Trophoblast cell (in vitro differentiated cells and primary cell): ENCODE measurements around the gene PIK3CG. TPM values are rescaled to one million over a fixed set of nuclear protein-coding genes. Genes with fewer than 3 reads are reported as not detected.

Source experiments
- DNase-seq, 2 donors: peaks; one replicate each; pipeline ENCODE4 v3.0.0-alpha.2; 2016
- H2AFZ ChIP-seq: 2 replicates; pipeline ENCODE4 v1.6.1; 2013; ENCODE audit warnings: low read length, moderate library complexity, mild to moderate bottlenecking; ENCODE audit not compliant: insufficient read depth, poor library complexity
- H2AK5ac ChIP-seq: 2 replicates; pipeline ENCODE4 v1.6.1; 2013; ENCODE audit warnings: mild to moderate bottlenecking, low read length
- H2BK120ac ChIP-seq: 2 replicates; pipeline ENCODE4 v1.6.1; 2013; ENCODE audit warnings: low read length, mild to moderate bottlenecking, moderate library complexity; ENCODE audit not compliant: insufficient read depth, poor library complexity
- H2BK12ac ChIP-seq: 2 replicates; pipeline ENCODE4 v1.6.1; 2013; ENCODE audit warnings: mild to moderate bottlenecking, low read length, moderate library complexity
- H2BK5ac ChIP-seq: 2 replicates; pipeline ENCODE4 v1.6.1; 2013; ENCODE audit warnings: low read length, low read depth, moderate library complexity, mild to moderate bottlenecking; ENCODE audit not compliant: poor library complexity
- H3K14ac ChIP-seq: 2 replicates; pipeline ENCODE4 v1.6.1; 2013; ENCODE audit warnings: mild to moderate bottlenecking, low read length
- H3K18ac ChIP-seq: 2 replicates; pipeline ENCODE4 v1.6.1; 2013; ENCODE audit warnings: mild to moderate bottlenecking, low read length
- H3K23ac ChIP-seq: 2 replicates; pipeline ENCODE4 v1.6.1; 2013; ENCODE audit warnings: low read length
- H3K27ac ChIP-seq: 2 replicates; pipeline ENCODE4 v1.5.1; 2013; ENCODE audit warnings: low read depth, mild to moderate bottlenecking, inconsistent platforms, low read length, moderate library complexity
- H3K27me3 ChIP-seq: 2 replicates; pipeline ENCODE4 v1.6.1; 2013; ENCODE audit warnings: inconsistent platforms, mild to moderate bottlenecking, low read length, moderate library complexity; ENCODE audit not compliant: insufficient read depth
- H3K36me3 ChIP-seq, 2 experiments: 1 replicate in 1 of 2; 2 replicates in 1 of 2; pipeline ENCODE4 v1.6.1; 2013; ENCODE audit warnings: low read length in 2 of 2, mild to moderate bottlenecking in 2 of 2, moderate library complexity in 1 of 2; ENCODE audit not compliant: insufficient read depth in 2 of 2, control insufficient read depth in 1 of 2
- H3K4ac ChIP-seq: 2 replicates; pipeline ENCODE4 v1.6.1; 2013; ENCODE audit warnings: low read depth, mild to moderate bottlenecking, low read length, moderate library complexity
- H3K4me1 ChIP-seq, 2 experiments: 1 replicate in 1 of 2; 2 replicates in 1 of 2; pipeline ENCODE4 v1.6.1; 2013; ENCODE audit warnings: low read length in 2 of 2, mild to moderate bottlenecking in 2 of 2, moderate library complexity in 1 of 2; ENCODE audit not compliant: insufficient read depth in 2 of 2, control insufficient read depth in 1 of 2
- H3K4me2 ChIP-seq: 2 replicates; pipeline ENCODE4 v1.6.1; 2013; ENCODE audit warnings: inconsistent platforms, mild to moderate bottlenecking, low read length, moderate library complexity
- H3K4me3 ChIP-seq: 2 replicates; pipeline ENCODE4 v1.5.1; 2013; ENCODE audit warnings: mild to moderate bottlenecking, low read depth, low read length, inconsistent platforms
- H3K79me1 ChIP-seq: one replicate; pipeline ENCODE4 v1.6.1; 2013; ENCODE audit warnings: low read length
- H3K79me2 ChIP-seq: 2 replicates; pipeline ENCODE4 v1.6.1; 2013; ENCODE audit warnings: low read length, mild to moderate bottlenecking; ENCODE audit not compliant: control insufficient read depth, insufficient read depth, poor library complexity
- H3K9ac ChIP-seq: 2 replicates; pipeline ENCODE4 v1.6.1; 2013; ENCODE audit warnings: mild to moderate bottlenecking, low read length
- H3K9me3 ChIP-seq: 2 replicates; pipeline ENCODE4 v1.6.1; 2013; ENCODE audit warnings: low read depth, mild to moderate bottlenecking, control low read depth, inconsistent platforms, low read length; ENCODE audit not compliant: insufficient read depth
- H4K12ac ChIP-seq: 2 replicates; pipeline ENCODE4 v1.6.1; 2013; ENCODE audit warnings: low read depth, mild to moderate bottlenecking, low read length, moderate library complexity
- H4K8ac ChIP-seq: 2 replicates; pipeline ENCODE4 v1.6.1; 2013; ENCODE audit warnings: low read depth, mild to moderate bottlenecking, low read length, moderate library complexity
- H4K91ac ChIP-seq: one replicate; pipeline ENCODE4 v1.6.1; 2013; ENCODE audit warnings: low read depth, mild to moderate bottlenecking, low read length, moderate library complexity
- WGBS: extraction: QIAGEN DNeasy Blood & Tissue Kit; methylation state at CpG from one replicate; pipeline ENCODE4 v1.1.7; 2013; ENCODE audit warnings: missing lambda C conversion rate; ENCODE audit not compliant: insufficient read length, insufficient coverage; ENCODE audit errors: extremely low coverage; 5-methylcytosine and 5-hydroxymethylcytosine counted together
- polyA plus RNA-seq: library from polyadenylated mRNA; stranded (reverse); fragments of 200-250 nt; gene quantifications from 2 replicates; pipeline ENCODE4 v1.2.3, GENCODE V29; 2013

Gene PIK3CG
- polyA plus RNA-seq: not detected in 2 replicates

GRCh38 chr7:106865130-106866041 lies at the start of gene PIK3CG:
PIK3CG (plus strand) TSS chr7:106865282; CDS start chr7:106867562, 2,280 bp downstream.
- no peak within 1 kb of the TSS for H2BK12ac ChIP-seq
- H3K4me2 ChIP-seq: no peak within 1 kb of the TSS
- H3K23ac ChIP-seq: no peak within 1 kb of the TSS
- no peaks in the 10 kb centered on the region for H3K27me3 ChIP-seq
- WGBS: no CpG with 5 or more reads among the region's 13 CpGs
- H3K4me1 ChIP-seq: no peaks in the 10 kb centered on the region
- no peak within 1 kb of the TSS for H3K4me3 ChIP-seq
- H3K14ac ChIP-seq: no peak within 1 kb of the TSS
- no peak within 1 kb of the TSS for H3K18ac ChIP-seq
- DNase-seq: peak in 1 of 2 donors; percentile 17
- no peak within 1 kb of the TSS for H3K27ac ChIP-seq
- no peaks in the 10 kb centered on the region for H3K36me3 ChIP-seq
- H3K79me2 ChIP-seq: no peaks in the 10 kb centered on the region
- H3K79me1 ChIP-seq: no peaks in the 10 kb centered on the region
- no peak within 1 kb of the TSS for H4K12ac ChIP-seq
- H4K91ac ChIP-seq: no peak within 1 kb of the TSS
- no peak within 1 kb of the TSS for H3K9ac ChIP-seq
- H4K8ac ChIP-seq: no peak within 1 kb of the TSS
- no peak within 1 kb of the TSS for H2BK120ac ChIP-seq
- no peak within 1 kb of the TSS for H2AFZ ChIP-seq
- no peak within 1 kb of the TSS for H2BK5ac ChIP-seq
- H3K9me3 ChIP-seq: peaks cover 14% of the 10 kb centered on the region
- H2AK5ac ChIP-seq: no peak within 1 kb of the TSS
- H3K4ac ChIP-seq: no peak within 1 kb of the TSS

DNA sequence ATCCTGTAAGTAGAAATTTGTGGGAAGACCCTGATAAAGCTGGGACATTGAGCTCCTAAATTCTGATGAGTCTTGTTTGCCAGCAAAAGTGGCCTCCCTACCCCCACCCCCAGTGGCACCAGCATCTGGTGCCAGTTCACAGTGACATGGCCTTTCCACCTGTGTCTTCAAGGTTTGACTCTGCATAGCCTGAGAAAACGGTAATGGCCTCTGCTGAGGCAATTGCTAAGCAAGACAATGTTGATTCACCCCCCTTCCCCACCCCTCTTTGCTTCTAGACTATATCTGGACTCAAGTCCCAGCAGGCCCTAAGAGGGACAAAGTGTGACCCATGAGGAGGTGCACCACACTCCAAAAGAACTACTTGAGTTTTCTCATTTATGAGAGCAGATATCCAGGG lies 48.0 kb upstream of the PIK3CG start:
- WGBS: no CpG with 5 or more reads among the region's 1 CpG

DNA sequence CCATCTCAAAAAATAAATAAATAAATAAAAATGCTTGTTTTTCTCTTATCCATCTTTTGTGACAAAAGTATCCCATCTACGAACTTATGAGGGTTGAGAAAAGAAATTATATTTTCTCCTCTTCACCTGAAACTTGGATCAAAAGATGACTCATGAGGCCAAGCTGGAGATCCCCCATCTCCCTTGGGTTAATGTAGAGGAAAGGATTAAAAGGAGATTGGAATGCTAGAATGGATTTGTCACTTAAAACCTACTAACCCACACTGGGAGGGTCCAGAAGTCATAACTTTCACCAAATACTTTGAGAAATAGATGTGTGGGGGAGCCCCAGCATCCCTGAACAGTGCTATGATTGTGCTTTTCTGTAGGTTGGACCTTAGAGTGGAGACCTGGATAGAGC lies 46.3 kb upstream of the PIK3CG start:
- Histone ChIP-seq H3K9ac (no peak overlapping the region), H3K4ac (no peak overlapping the region), H2BK12ac (no peak overlapping the region), H3K27me3 (no peaks in the 10 kb centered on the region), H3K9me3 (no peaks in the 10 kb centered on the region), H3K79me1 (no peaks in the 10 kb centered on the region), H3K4me1 (no peaks in the 10 kb centered on the region), H2BK5ac (no peak overlapping the region), H2AFZ (no peak overlapping the region), H3K14ac (no peak overlapping the region), H4K91ac (no peak overlapping the region), H3K79me2 (no peaks in the 10 kb centered on the region), H3K18ac (no peak overlapping the region), H3K27ac (no peak overlapping the region), H3K4me2 (no peak overlapping the region), H4K12ac (no peak overlapping the region), H2BK120ac (no peak overlapping the region), H4K8ac (no peak overlapping the region), H3K23ac (no peak overlapping the region), H2AK5ac (no peak overlapping the region), H3K36me3 (no peaks in the 10 kb centered on the region), H3K4me3 (no peak overlapping the region)
- DNase-seq: no peak
- no CpG with 5 or more reads among the region's 1 CpG for WGBS

More for the DNA sequence above, 48.0 kb upstream of the PIK3CG start:
- Histone ChIP-seq H3K9ac (no peak overlapping the region), H2BK5ac (no peak overlapping the region), H3K14ac (no peak overlapping the region), H3K23ac (no peak overlapping the region), H3K18ac (no peak overlapping the region), H3K4ac (no peak overlapping the region), H3K79me2 (no peaks in the 10 kb centered on the region), H3K27ac (no peak overlapping the region), H2AFZ (no peak overlapping the region), H3K27me3 (no peaks in the 10 kb centered on the region), H3K9me3 (no peaks in the 10 kb centered on the region), H2AK5ac (no peak overlapping the region), H3K4me2 (no peak overlapping the region), H2BK120ac (no peak overlapping the region), H2BK12ac (no peak overlapping the region), H3K4me3 (no peak overlapping the region), H3K36me3 (no peaks in the 10 kb centered on the region), H4K12ac (no peak overlapping the region), H3K4me1 (no peaks in the 10 kb centered on the region), H4K8ac (no peak overlapping the region), H3K79me1 (no peaks in the 10 kb centered on the region), H4K91ac (no peak overlapping the region)
- no peak for DNase-seq

GRCh38 chr7:106819546-106819945 lies 45.5 kb upstream of the PIK3CG start:
- Histone ChIP-seq H3K9me3 (no peaks in the 10 kb centered on the region), H3K79me2 (no peaks in the 10 kb centered on the region), H3K18ac (no peak overlapping the region), H2AFZ (no peak overlapping the region), H3K36me3 (no peaks in the 10 kb centered on the region), H3K4ac (no peak overlapping the region), H3K14ac (no peak overlapping the region), H3K4me3 (no peak overlapping the region), H3K4me2 (no peak overlapping the region), H2BK5ac (no peak overlapping the region), H3K23ac (no peak overlapping the region), H3K9ac (no peak overlapping the region), H2AK5ac (no peak overlapping the region), H2BK120ac (no peak overlapping the region), H3K27me3 (no peaks in the 10 kb centered on the region), H4K8ac (no peak overlapping the region), H4K12ac (no peak overlapping the region), H3K4me1 (no peaks in the 10 kb centered on the region), H3K79me1 (no peaks in the 10 kb centered on the region), H4K91ac (no peak overlapping the region), H2BK12ac (no peak overlapping the region), H3K27ac (no peak overlapping the region)
- DNase-seq: no peak
